Testis (tissue), 3 donors: ENCODE data around the gene LAMB4. TPM values are rescaled to one million over a fixed set of nuclear protein-coding genes. Genes with fewer than 3 reads are reported as not detected.

Experiments
- DNase-seq: peaks from one replicate; pipeline ENCODE4 v3.0.0-alpha.2; 2019
- H3K27ac ChIP-seq, 2 donors: fragments of 200-600 bp; sonication (generic); one replicate each; pipeline ENCODE4 v1.5.1; 2019
- H3K27me3 ChIP-seq: fragments of 200-600 bp; sonication (generic); one replicate; pipeline ENCODE4 v1.5.1; 2019
- H3K36me3 ChIP-seq: fragments of 200-600 bp; sonication (generic); one replicate; pipeline ENCODE4 v1.5.1; 2017; ENCODE audit warnings: low read depth; ENCODE audit errors: missing control alignments
- H3K4me1 ChIP-seq: fragments of 200-600 bp; sonication (generic); one replicate; pipeline ENCODE4 v1.5.1; 2019
- H3K4me3 ChIP-seq, 2 donors: fragments of 200-600 bp; sonication (generic); one replicate each; pipeline ENCODE4 v1.5.1; 2017 to 2019
- H3K9me3 ChIP-seq: fragments of 200-600 bp; sonication (generic); one replicate; pipeline ENCODE4 v1.5.1; 2017
- POLR2A ChIP-seq: fragments of 450-650 bp; IDR thresholded peaks from one replicate; pipeline ENCODE4 v1.6.1; 2017; ENCODE audit warnings: antibody characterized with exemption, mild to moderate bottlenecking, moderate library complexity
- WGBS, 2 donors: methylation state at CpG; one replicate each; pipeline ENCODE4 v1.1.5; 2018; 5-methylcytosine and 5-hydroxymethylcytosine counted together
- intact Hi-C: fragments of 100-400 bp; cut with DNase I; formaldehyde crosslinking; loops from one replicate; pipeline ENCODE4 v1.15.1; 2023; ENCODE audit warnings: low total_unique reads
- polyA plus RNA-seq: library from polyadenylated mRNA; stranded (reverse); fragments of 350-450 nt; fragmentation: Illumina TruSeq; extraction: RNeasy Lipid Tissue Mini Kit (QIAGEN cat#74804); gene quantifications from one replicate; pipeline ENCODE4 v1.2.3, GENCODE V29; 2014; ENCODE audit warnings: low read depth, low replicate concordance; ENCODE audit not compliant: insufficient read depth
- total RNA-seq, 2 donors: library from RNA; depleted of rRNA; stranded (reverse); fragments of >200 nt; gene quantifications; one replicate each; pipeline ENCODE4 v1.2.3, GENCODE V29; 2016
- TF ChIP-seq, protein P1 (sequence below), 3 experiments: fragments of 450-650 bp in 2 of 3; fragments of 200-600 bp in 1 of 3; sonication (generic) in 1 of 3; IDR thresholded peaks; one replicate each; pipeline ENCODE4 v1.5.1; 2016 to 2019; ENCODE audit warnings: antibody characterized with exemption in 3 of 3, mild to moderate bottlenecking in 2 of 3, moderate library complexity in 1 of 3

Gene LAMB4
- total and polyA plus RNA-seq, 3 donors from 2014 or later = 2.8 to 3.1 (median 3.0) TPM

GRCh38 chr7:108122181-108122580 is 8.0 kb downstream of the LAMB4 start:
- Histone ChIP-seq H3K9me3 (no peaks in the 10 kb centered on the region), H3K4me3 (no peak overlapping the region), H3K27ac (no peak overlapping the region), H3K36me3 (no peaks in the 10 kb centered on the region), H3K27me3 (no peaks in the 10 kb centered on the region), H3K4me1 (no peaks in the 10 kb centered on the region)
- no peak for DNase-seq
- TF ChIP-seq POLR2A = no peak
- TF ChIP-seq, protein P1, sequence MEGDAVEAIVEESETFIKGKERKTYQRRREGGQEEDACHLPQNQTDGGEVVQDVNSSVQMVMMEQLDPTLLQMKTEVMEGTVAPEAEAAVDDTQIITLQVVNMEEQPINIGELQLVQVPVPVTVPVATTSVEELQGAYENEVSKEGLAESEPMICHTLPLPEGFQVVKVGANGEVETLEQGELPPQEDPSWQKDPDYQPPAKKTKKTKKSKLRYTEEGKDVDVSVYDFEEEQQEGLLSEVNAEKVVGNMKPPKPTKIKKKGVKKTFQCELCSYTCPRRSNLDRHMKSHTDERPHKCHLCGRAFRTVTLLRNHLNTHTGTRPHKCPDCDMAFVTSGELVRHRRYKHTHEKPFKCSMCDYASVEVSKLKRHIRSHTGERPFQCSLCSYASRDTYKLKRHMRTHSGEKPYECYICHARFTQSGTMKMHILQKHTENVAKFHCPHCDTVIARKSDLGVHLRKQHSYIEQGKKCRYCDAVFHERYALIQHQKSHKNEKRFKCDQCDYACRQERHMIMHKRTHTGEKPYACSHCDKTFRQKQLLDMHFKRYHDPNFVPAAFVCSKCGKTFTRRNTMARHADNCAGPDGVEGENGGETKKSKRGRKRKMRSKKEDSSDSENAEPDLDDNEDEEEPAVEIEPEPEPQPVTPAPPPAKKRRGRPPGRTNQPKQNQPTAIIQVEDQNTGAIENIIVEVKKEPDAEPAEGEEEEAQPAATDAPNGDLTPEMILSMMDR (IDR thresholded peaks at IDR 0.05) = no peak
- intact Hi-C loops = no loop called here

GRCh38 chr7:108120933-108121332 is 9.2 kb downstream of the LAMB4 start:
- 83 to 86% methylated on average over 3 of the region's 3 CpGs for WGBS, 2 donors
- no peak for DNase-seq
- Histone ChIP-seq H3K4me1 (no peaks in the 10 kb centered on the region), H3K36me3 (no peaks in the 10 kb centered on the region), H3K27me3 (no peaks in the 10 kb centered on the region), H3K27ac (no peak overlapping the region), H3K9me3 (no peaks in the 10 kb centered on the region), H3K4me3 (no peak overlapping the region)
- TF ChIP-seq, protein P1 (IDR thresholded peaks at IDR 0.05) = no peak
- no peak for TF ChIP-seq POLR2A
- intact Hi-C loops = no loop called here

DNA sequence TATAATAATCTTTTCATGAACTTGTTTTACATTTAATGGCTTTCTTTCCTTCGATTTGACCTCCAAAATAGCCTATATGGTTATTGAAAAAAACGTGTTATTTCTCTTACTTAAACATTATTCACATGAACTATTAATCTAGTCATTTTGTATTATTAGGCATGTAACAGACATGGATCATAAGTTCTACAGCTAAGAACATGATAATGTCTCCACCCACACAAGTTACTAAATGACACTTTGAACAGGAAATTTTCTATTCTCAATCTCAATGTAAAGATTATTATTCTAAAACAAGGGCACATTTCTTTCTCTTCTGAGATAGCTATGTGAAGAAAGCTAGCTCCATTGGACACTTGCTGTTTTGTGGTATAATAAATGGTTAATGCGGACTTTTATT is 10.0 kb downstream of the LAMB4 start:
- Histone ChIP-seq H3K4me3 (no peak overlapping the region), H3K27me3 (no peaks in the 10 kb centered on the region)
- 86 to 87% methylated on average over 3 of the region's 3 CpGs for WGBS, 2 donors

GRCh38 chr7:108118959-108119358 is 11.2 kb downstream of the LAMB4 start:
- Histone ChIP-seq H3K27ac (no peak overlapping the region), H3K9me3 (no peaks in the 10 kb centered on the region), H3K4me3 (no peak overlapping the region), H3K27me3 (no peaks in the 10 kb centered on the region), H3K4me1 (no peaks in the 10 kb centered on the region), H3K36me3 (no peaks in the 10 kb centered on the region)
- WGBS, 2 donors = 92 to 94% methylated on average over 2 of the region's 2 CpGs
- DNase-seq = no peak
- no peak for TF ChIP-seq POLR2A
- TF ChIP-seq, protein P1 (IDR thresholded peaks at IDR 0.05) = no peak
- intact Hi-C loops = no loop called here

More for the DNA sequence above, 10.0 kb downstream of the LAMB4 start:
- H3K4me1 ChIP-seq = no peaks in the 10 kb centered on the region
- no peaks in the 10 kb centered on the region for H3K9me3 ChIP-seq
- intact Hi-C loops = no loop called here
- TF ChIP-seq POLR2A = no peak
- TF ChIP-seq, protein P1 (IDR thresholded peaks at IDR 0.05) = no peak
- DNase-seq = no peak
- H3K27ac ChIP-seq = no peak overlapping the region
- H3K36me3 ChIP-seq = no peaks in the 10 kb centered on the region

DNA sequence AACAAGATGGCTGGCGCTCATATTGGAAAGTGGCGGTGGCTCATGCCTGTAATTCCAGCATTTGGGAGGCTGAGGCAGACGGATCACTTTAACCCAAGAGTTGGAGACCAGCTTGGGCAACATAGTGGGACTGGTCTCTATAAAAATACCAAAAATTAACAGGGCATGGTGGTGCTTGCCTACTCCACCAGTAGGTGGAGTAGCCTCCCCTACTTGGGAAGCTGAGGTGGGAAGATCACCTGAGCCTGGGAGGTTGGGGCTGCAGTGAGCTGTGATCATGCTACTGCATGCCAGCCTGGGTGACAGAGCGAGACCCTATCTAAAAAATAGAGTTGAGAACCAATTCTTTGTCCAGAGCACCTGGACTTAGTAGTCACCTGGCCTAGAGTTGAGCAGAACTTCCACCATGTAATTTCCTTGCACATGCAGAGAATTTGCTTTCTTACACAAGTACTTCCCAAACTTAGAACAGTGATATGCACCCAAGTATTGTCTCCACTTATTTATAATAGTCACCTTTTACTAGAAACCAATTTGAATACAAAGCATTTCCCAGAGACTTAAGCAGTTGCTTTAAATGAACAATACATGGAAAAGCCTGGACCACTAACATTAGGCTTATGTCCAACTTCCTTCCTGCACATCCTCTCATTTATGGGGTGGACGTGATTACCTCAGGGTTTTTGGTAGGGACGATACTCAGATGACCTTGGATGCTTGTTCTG is 15.9 kb downstream of the LAMB4 start:
- intact Hi-C loops = no loop called here
- no peaks in the 10 kb centered on the region for H3K4me1 ChIP-seq
- WGBS, 2 donors = 79 to 90% methylated on average over 6 of the region's 6 CpGs
- no peak overlapping the region for H3K4me3 ChIP-seq
- TF ChIP-seq POLR2A = no peak
- TF ChIP-seq, protein P1 (IDR thresholded peaks at IDR 0.05) = peak in 2 of 3 experiments; percentile 21 to 29
- H3K9me3 ChIP-seq = no peaks in the 10 kb centered on the region
- H3K27ac ChIP-seq = no peak overlapping the region
- H3K36me3 ChIP-seq = no peaks in the 10 kb centered on the region
- H3K27me3 ChIP-seq = no peaks in the 10 kb centered on the region
- no peak for DNase-seq
